HK-2 (cell line): Measurements from ENCODE around the gene APOO.
A peak's percentile ranks its signal among the peaks of the same experiment; 100 is the strongest.
"Not testable (repeated sequence)": the region's sequence is repeated elsewhere in the genome, so short reads cannot be mapped to it uniquely, and the experiment has no call there.

Experiments used
- DNase-seq: peaks from one replicate; pipeline ENCODE4 v3.0.0-alpha.2; 2018; ENCODE audit not compliant: unreplicated experiment

The APOO gene

GRCh38 chrX:23902419-23902818 lies 5.3 kb downstream of the APOO start:
- DNase-seq = no peak

GRCh38 chrX:23901805-23902204 lies 5.9 kb downstream of the APOO start:
- peak; percentile 35 for DNase-seq

GRCh38 chrX:23901060-23901459 lies 6.7 kb downstream of the APOO start:
- peak; percentile 46 for DNase-seq

- no peak for DNase-seq
Measured at GRCh38 chrX:23900220-23900797, 7.4 kb downstream of the APOO start.

GRCh38 chrX:23898412-23898959 lies 9.3 kb downstream of the APOO start:
- DNase-seq = no peak

GRCh38 chrX:23896981-23897380 lies 10.8 kb downstream of the APOO start:
- DNase-seq = no peak

GRCh38 chrX:23896539-23896938 lies 11.2 kb downstream of the APOO start:
- not testable (repeated sequence) for DNase-seq

- DNase-seq = not testable (repeated sequence)
Measured at GRCh38 chrX:23894993-23895392, 12.7 kb downstream of the APOO start.

GRCh38 chrX:23890933-23891332 lies 16.8 kb downstream of the APOO start:
- DNase-seq = no peak

GRCh38 chrX:23888887-23889501 lies 18.7 kb downstream of the APOO start:
- no peak for DNase-seq

- DNase-seq = no peak
Measured at GRCh38 chrX:23887918-23888317, 19.8 kb downstream of the APOO start.

GRCh38 chrX:23887451-23887850 lies 20.3 kb downstream of the APOO start:
- DNase-seq = no peak

GRCh38 chrX:23885803-23886202 lies 21.9 kb downstream of the APOO start:
- DNase-seq = no peak

GRCh38 chrX:23884427-23885024 lies 23.2 kb downstream of the APOO start:
- DNase-seq = peak; percentile 25

GRCh38 chrX:23883737-23884354 lies 23.9 kb downstream of the APOO start:
- DNase-seq = peak; percentile 54

GRCh38 chrX:23879380-23880090 lies 28.2 kb downstream of the APOO start:
- DNase-seq = no peak

- no peak for DNase-seq
Measured at GRCh38 chrX:23871905-23872546, 35.7 kb downstream of the APOO start.

GRCh38 chrX:23870041-23870440 lies 37.7 kb downstream of the APOO start:
- DNase-seq = no peak

GRCh38 chrX:23864742-23865326 lies 42.9 kb downstream of the APOO start:
- no peak for DNase-seq

GRCh38 chrX:23861952-23862351 lies 45.8 kb downstream of the APOO start:
- DNase-seq = not testable (repeated sequence)

GRCh38 chrX:23861215-23861896 lies 46.4 kb downstream of the APOO start:
- no peak for DNase-seq
